KMS-11 (cell line): Measurements from ENCODE around the gene C17orf114.
A peak's percentile ranks its signal among the peaks of the same experiment; 100 is the strongest.

Source experiments
- H2AFZ ChIP-seq: fragments of 200-600 bp; sonication (generic); 2 replicates; pipeline ENCODE4 v1.6.1; 2016; ENCODE audit warnings: antibody characterized with exemption, mixed run types, low read depth
- H3K27ac ChIP-seq: fragments of 200-600 bp; sonication (generic); 2 replicates; pipeline ENCODE4 v1.6.1; 2016; ENCODE audit warnings: mild to moderate bottlenecking, mixed run types
- H3K27me3 ChIP-seq: fragments of 200-600 bp; sonication (generic); 2 replicates; pipeline ENCODE4 v1.6.1; 2017; ENCODE audit warnings: mild to moderate bottlenecking, low read depth, mixed run types, moderate library complexity; ENCODE audit not compliant: insufficient read depth
- H3K36me3 ChIP-seq: fragments of 200-600 bp; sonication (generic); 2 replicates; pipeline ENCODE4 v1.6.1; 2017; ENCODE audit warnings: mild to moderate bottlenecking, mixed run types; ENCODE audit not compliant: insufficient read depth
- H3K4me1 ChIP-seq: fragments of 200-600 bp; sonication (generic); 2 replicates; pipeline ENCODE4 v1.6.1; 2016; ENCODE audit warnings: mild to moderate bottlenecking, low read depth, mixed run types; ENCODE audit not compliant: poor library complexity, severe bottlenecking
- H3K4me2 ChIP-seq: fragments of 200-600 bp; sonication (generic); 2 replicates; pipeline ENCODE4 v1.7.0; 2016; ENCODE audit warnings: mild to moderate bottlenecking, mixed run types
- H3K4me3 ChIP-seq: fragments of 200-600 bp; sonication (generic); IDR thresholded peaks from 2 replicates; pipeline ENCODE4 v1.6.1; 2017; ENCODE audit warnings: low read depth, low read length, mixed read lengths; ENCODE audit not compliant: insufficient read depth
- H3K79me2 ChIP-seq: fragments of 200-600 bp; sonication (generic); 2 replicates; pipeline ENCODE4 v1.6.1; 2016; ENCODE audit warnings: low read depth, mixed run types; ENCODE audit not compliant: insufficient read depth
- H3K9ac ChIP-seq: fragments of 200-600 bp; sonication (generic); 2 replicates; pipeline ENCODE4 v1.6.1; 2016; ENCODE audit warnings: mild to moderate bottlenecking, mixed run types
- H4K20me1 ChIP-seq: fragments of 200-600 bp; sonication (generic); 2 replicates; pipeline ENCODE4 v1.6.1; 2016; ENCODE audit warnings: mild to moderate bottlenecking, mixed run types; ENCODE audit not compliant: insufficient read depth
- CTCF ChIP-seq: fragments of 200-600 bp; sonication (generic); conservative IDR thresholded peaks from 2 replicates; pipeline ENCODE4 v1.6.1; 2017; ENCODE audit warnings: low read depth, mild to moderate bottlenecking, antibody characterized with exemption, low read length, moderate library complexity, mixed read lengths

The C17orf114 gene

GRCh38 chr17:4796552-4796920 is 5.6 kb downstream of the C17orf114 start:
- H3K79me2 ChIP-seq, result no peaks in the 10 kb centered on the region
- H3K9ac ChIP-seq, result peak overlapping the region; percentile 61; the same call in 1 of the 2 replicates
- no peak overlapping the region for H3K4me3 ChIP-seq
- H3K27ac ChIP-seq, result peak overlapping the region; percentile 35; the same call in 1 of the 2 replicates
- no peaks in the 10 kb centered on the region for H3K27me3 ChIP-seq
- H3K4me2 ChIP-seq, result peak overlapping the region; percentile 25; the same call in 1 of the 2 replicates
- no peaks in the 10 kb centered on the region for H3K36me3 ChIP-seq
- peaks cover 15% of the 10 kb centered on the region for H3K4me1 ChIP-seq
- H4K20me1 ChIP-seq, result no peaks in the 10 kb centered on the region
- H2AFZ ChIP-seq, result no peak overlapping the region
- TF ChIP-seq CTCF, result no peak

- Histone ChIP-seq H4K20me1 (no peaks in the 10 kb centered on the region), H3K4me2 (no peak overlapping the region), H3K27ac (no peak overlapping the region), H3K36me3 (no peaks in the 10 kb centered on the region), H3K4me3 (no peak overlapping the region), H3K79me2 (no peaks in the 10 kb centered on the region), H3K27me3 (no peaks in the 10 kb centered on the region), H3K4me1 (peaks cover 4% of the 10 kb centered on the region), H3K9ac (no peak overlapping the region), H2AFZ (no peak overlapping the region)
- no peak for TF ChIP-seq CTCF
Observed at GRCh38 chr17:4795168-4795567, 7.0 kb downstream of the C17orf114 start.

- H3K4me3 ChIP-seq, result no peak overlapping the region
- H3K27me3 ChIP-seq, result no peaks in the 10 kb centered on the region
- peak overlapping the region; percentile 35; the same call in 1 of the 2 replicates for H3K9ac ChIP-seq
- no peaks in the 10 kb centered on the region for H3K79me2 ChIP-seq
- no peak for TF ChIP-seq CTCF
- peak overlapping the region; percentile 48 for H3K27ac ChIP-seq
- H3K4me1 ChIP-seq, result no peaks in the 10 kb centered on the region
- no peaks in the 10 kb centered on the region for H3K36me3 ChIP-seq
- H4K20me1 ChIP-seq, result no peaks in the 10 kb centered on the region
- H3K4me2 ChIP-seq, result no peak overlapping the region
- H2AFZ ChIP-seq, result no peak overlapping the region
Observed at GRCh38 chr17:4790705-4791088, 11.4 kb downstream of the C17orf114 start.

- H3K79me2 ChIP-seq, result no peaks in the 10 kb centered on the region
- peak overlapping the region; percentile 48 for H3K27ac ChIP-seq
- H3K4me3 ChIP-seq, result no peak overlapping the region
- H2AFZ ChIP-seq, result peak overlapping the region; percentile 18; the same call in 1 of the 2 replicates
- 0 out of 2 replicates have a peak, but pooled peaks have one; percentile 14 for TF ChIP-seq CTCF
- H3K4me1 ChIP-seq, result no peaks in the 10 kb centered on the region
- H3K4me2 ChIP-seq, result no peak overlapping the region
- H3K27me3 ChIP-seq, result no peaks in the 10 kb centered on the region
- H4K20me1 ChIP-seq, result no peaks in the 10 kb centered on the region
- peak overlapping the region; percentile 35; the same call in 1 of the 2 replicates for H3K9ac ChIP-seq
- no peaks in the 10 kb centered on the region for H3K36me3 ChIP-seq
Observed at GRCh38 chr17:4789951-4790704, 12.0 kb downstream of the C17orf114 start.
